ENCODE results near the gene ZBTB12. TPM values are rescaled to one million over a fixed set of nuclear protein-coding genes. Genes with fewer than 3 reads are reported as not detected.
"Not testable (repeated sequence)": the region's sequence is repeated elsewhere in the genome, so short reads cannot be mapped to it uniquely, and the experiment has no call there.

The ZBTB12 gene
- total RNA-seq, 2 experiments from 2014 or later: 0.28 to 0.33 TPM

DNA sequence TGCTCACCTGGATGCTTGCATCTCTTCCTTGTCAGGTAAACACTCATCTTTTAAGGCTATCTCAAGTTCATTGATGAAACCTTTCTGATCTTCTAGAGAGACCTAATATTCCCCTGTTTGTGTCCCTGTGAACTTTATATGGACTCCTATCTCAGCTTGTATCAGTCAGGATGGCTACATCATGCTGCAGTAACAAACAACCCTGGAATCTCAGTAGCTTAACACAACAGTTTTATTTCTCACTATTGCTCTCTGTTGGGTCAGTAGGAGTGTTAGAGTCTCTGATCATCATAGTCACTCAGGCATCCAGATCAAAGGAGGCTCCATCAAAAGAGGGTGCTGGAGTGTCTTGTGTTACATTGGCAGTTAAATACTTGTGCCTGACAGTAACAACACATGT is 13.5 kb upstream of the ZBTB12 start:
- H3K27me3 Mint-ChIP-seq: no peaks in the 10 kb centered on the region
- no peak overlapping the region for H3K4me3 Mint-ChIP-seq
- DNase-seq (no peak), ATAC-seq (ENCODE audit: poor library complexity) (no peak)
- Histone ChIP-seq H3K4me1 (ENCODE audit: insufficient read depth, low read length) (no peaks in the 10 kb centered on the region), H3K9me3 (ENCODE audit: control insufficient read depth in 1 of 2, insufficient read depth in 1 of 2, low read length in 2 of 2) (no peaks in the 10 kb centered on the region), H3K27ac (ENCODE audit: low read depth in 1 of 2, low read length in 2 of 2) (no peak overlapping the region), H3K27me3 (ENCODE audit: control insufficient read depth in 1 of 2, insufficient read depth in 2 of 2, low read length in 2 of 2) (no peaks in the 10 kb centered on the region), H3K36me3 (ENCODE audit: insufficient read depth, low read length) (no peaks in the 10 kb centered on the region), H3K4me3 (ENCODE audit: low read length) (no peak overlapping the region)
- H3K4me1 Mint-ChIP-seq (ENCODE audit: low read depth): no peaks in the 10 kb centered on the region
- intact Hi-C loops (cut with DNase I, micrococcal nuclease): no loop called here
- ChIA-PET CTCF (no interaction called here), POLR2A (no interaction called here)
- TF ChIP-seq, protein P1, sequence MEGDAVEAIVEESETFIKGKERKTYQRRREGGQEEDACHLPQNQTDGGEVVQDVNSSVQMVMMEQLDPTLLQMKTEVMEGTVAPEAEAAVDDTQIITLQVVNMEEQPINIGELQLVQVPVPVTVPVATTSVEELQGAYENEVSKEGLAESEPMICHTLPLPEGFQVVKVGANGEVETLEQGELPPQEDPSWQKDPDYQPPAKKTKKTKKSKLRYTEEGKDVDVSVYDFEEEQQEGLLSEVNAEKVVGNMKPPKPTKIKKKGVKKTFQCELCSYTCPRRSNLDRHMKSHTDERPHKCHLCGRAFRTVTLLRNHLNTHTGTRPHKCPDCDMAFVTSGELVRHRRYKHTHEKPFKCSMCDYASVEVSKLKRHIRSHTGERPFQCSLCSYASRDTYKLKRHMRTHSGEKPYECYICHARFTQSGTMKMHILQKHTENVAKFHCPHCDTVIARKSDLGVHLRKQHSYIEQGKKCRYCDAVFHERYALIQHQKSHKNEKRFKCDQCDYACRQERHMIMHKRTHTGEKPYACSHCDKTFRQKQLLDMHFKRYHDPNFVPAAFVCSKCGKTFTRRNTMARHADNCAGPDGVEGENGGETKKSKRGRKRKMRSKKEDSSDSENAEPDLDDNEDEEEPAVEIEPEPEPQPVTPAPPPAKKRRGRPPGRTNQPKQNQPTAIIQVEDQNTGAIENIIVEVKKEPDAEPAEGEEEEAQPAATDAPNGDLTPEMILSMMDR (IDR thresholded peaks at IDR 0.05): no peak
- no peak overlapping the region for H3K27ac Mint-ChIP-seq
- no peaks in the 10 kb centered on the region for H3K9me3 Mint-ChIP-seq
- no peaks in the 10 kb centered on the region for H3K36me3 Mint-ChIP-seq (ENCODE audit: low read depth)

DNA sequence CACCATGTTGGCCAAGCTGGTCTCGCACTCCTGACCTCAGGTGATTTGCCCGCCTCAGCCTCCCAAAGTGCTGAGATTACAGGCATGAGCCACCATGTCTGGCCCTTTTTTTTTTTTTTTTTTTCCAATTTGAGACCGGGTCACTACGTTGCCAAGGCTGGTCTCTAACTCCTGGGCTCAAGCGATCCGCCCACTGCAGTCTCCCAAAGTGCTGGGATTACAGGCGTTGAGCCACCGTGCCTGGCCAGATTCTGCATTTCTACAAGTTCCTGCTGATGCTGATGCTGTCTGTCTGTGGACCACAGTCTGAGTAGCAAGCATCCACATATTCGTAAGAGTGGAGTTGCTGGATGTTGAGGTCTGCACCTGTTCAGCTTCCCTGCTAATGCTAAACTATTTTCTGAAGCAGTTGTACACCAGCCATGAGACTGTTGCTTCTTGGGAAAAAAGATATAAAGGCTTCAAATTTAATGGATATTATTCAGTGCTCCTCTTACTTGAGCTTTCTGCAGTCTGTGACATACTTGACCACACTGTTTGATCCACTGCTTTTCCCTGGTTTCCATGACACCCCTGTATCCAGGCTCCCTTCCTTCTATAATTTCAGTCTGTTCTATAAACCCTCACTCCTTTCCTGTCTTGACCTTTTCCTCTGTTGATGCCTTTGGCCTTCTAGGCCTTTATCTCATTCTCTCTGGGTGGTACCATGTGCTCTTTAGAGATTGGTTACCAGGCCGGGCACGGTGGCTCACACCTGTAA is 10.1 kb upstream of the ZBTB12 start:
- intact Hi-C loops (cut with DNase I, micrococcal nuclease): no loop called here
- CTCF ChIA-PET: no interaction called here
- Histone ChIP-seq H3K9me3 (ENCODE audit: control insufficient read depth in 1 of 2, insufficient read depth in 1 of 2, low read length in 2 of 2) (no peaks in the 10 kb centered on the region), H3K27me3 (ENCODE audit: control insufficient read depth in 1 of 2, insufficient read depth in 2 of 2, low read length in 2 of 2) (no peaks in the 10 kb centered on the region), H3K27ac (ENCODE audit: low read depth in 1 of 2, low read length in 2 of 2) (no peak overlapping the region), H3K36me3 (ENCODE audit: insufficient read depth, low read length) (no peaks in the 10 kb centered on the region), H3K4me3 (ENCODE audit: low read length) (no peak overlapping the region), H3K4me1 (ENCODE audit: insufficient read depth, low read length) (no peaks in the 10 kb centered on the region)
- no peaks in the 10 kb centered on the region for H3K4me1 Mint-ChIP-seq (ENCODE audit: low read depth)
- TF ChIP-seq, protein P1 (IDR thresholded peaks at IDR 0.05): no peak
- H3K4me3 Mint-ChIP-seq: no peak overlapping the region
- POLR2A ChIA-PET: no interaction called here
- H3K27me3 Mint-ChIP-seq: no peaks in the 10 kb centered on the region
- DNase-seq: no peak
- ATAC-seq (ENCODE audit: poor library complexity): no peak
- H3K36me3 Mint-ChIP-seq (ENCODE audit: low read depth): no peaks in the 10 kb centered on the region
- no peak overlapping the region for H3K27ac Mint-ChIP-seq
- no peaks in the 10 kb centered on the region for H3K9me3 Mint-ChIP-seq

DNA sequence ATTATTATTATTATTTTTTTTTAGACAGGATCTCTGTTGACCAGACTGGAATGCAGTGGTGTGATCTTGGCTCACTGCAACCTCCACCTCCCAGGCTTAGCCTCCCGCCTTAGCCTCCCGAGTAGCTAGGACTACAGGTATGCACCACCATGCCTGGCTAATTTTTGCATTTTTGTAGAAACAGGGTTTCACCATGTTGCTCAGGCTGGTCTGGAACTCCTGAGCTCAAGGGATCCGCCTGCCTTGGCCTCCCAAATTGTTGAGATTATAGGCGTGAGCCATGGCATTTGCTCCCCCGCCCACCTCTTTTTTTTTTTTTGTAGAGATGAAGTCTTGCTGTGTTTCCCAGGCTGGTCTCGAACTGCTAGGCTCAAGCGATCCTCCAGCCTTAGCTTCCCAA is 7.4 kb upstream of the ZBTB12 start:
- H3K4me3 ChIP-seq (ENCODE audit: low read length); H3K9me3 Mint-ChIP-seq; H3K9me3 ChIP-seq (ENCODE audit: control insufficient read depth in 1 of 2, insufficient read depth in 1 of 2, low read length in 2 of 2); POLR2A ChIA-PET; H3K4me1 Mint-ChIP-seq (ENCODE audit: low read depth); H3K27me3 ChIP-seq (ENCODE audit: control insufficient read depth in 1 of 2, insufficient read depth in 2 of 2, low read length in 2 of 2); DNase-seq; CTCF ChIA-PET; H3K36me3 ChIP-seq (ENCODE audit: insufficient read depth, low read length); intact Hi-C loops (cut with DNase I, micrococcal nuclease); H3K36me3 Mint-ChIP-seq (ENCODE audit: low read depth); ATAC-seq (ENCODE audit: poor library complexity); H3K27ac ChIP-seq (ENCODE audit: low read depth in 1 of 2, low read length in 2 of 2); H3K27me3 Mint-ChIP-seq; H3K4me3 Mint-ChIP-seq; H3K27ac Mint-ChIP-seq; H3K4me1 ChIP-seq (ENCODE audit: insufficient read depth, low read length): not testable (repeated sequence)

DNA sequence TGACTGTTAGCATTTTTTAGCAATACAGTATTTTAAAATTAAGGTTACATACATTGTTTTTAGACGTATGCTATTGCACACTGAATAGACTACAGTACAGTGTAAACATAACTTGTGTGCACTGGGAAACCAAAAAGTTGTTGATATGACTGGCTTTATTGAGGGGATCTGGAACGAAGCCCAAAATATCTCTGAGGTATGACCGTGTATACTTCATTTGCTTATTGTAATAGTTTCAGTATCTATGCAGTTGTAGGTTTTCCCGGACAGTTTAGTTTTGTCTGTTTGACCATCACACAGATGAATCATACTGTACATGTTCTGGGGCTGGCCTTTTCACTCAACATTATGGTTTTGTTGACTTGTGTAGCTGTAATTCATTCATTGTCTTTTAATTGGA is 6.9 kb upstream of the ZBTB12 start:
- TF ChIP-seq, protein P1 (IDR thresholded peaks at IDR 0.05): no peak
- no peak for ATAC-seq (ENCODE audit: poor library complexity)
- POLR2A ChIA-PET: no interaction called here
- Mint-ChIP-seq H3K4me3 (no peak overlapping the region), H3K27ac (no peak overlapping the region), H3K27me3 (no peaks in the 10 kb centered on the region), H3K4me1 (ENCODE audit: low read depth) (no peaks in the 10 kb centered on the region), H3K36me3 (ENCODE audit: low read depth) (no peaks in the 10 kb centered on the region), H3K9me3 (no peaks in the 10 kb centered on the region)
- no peaks in the 10 kb centered on the region for H3K9me3 ChIP-seq (ENCODE audit: control insufficient read depth in 1 of 2, insufficient read depth in 1 of 2, low read length in 2 of 2)
- DNase-seq: no peak
- H3K4me1 ChIP-seq (ENCODE audit: insufficient read depth, low read length): no peaks in the 10 kb centered on the region
- no peak overlapping the region for H3K4me3 ChIP-seq (ENCODE audit: low read length)
- H3K36me3 ChIP-seq (ENCODE audit: insufficient read depth, low read length): no peaks in the 10 kb centered on the region
- H3K27ac ChIP-seq (ENCODE audit: low read depth in 1 of 2, low read length in 2 of 2): no peak overlapping the region
- CTCF ChIA-PET: no interaction called here
- intact Hi-C loops (cut with DNase I, micrococcal nuclease): no loop called here
- no peaks in the 10 kb centered on the region for H3K27me3 ChIP-seq (ENCODE audit: control insufficient read depth in 1 of 2, insufficient read depth in 2 of 2, low read length in 2 of 2)

DNA sequence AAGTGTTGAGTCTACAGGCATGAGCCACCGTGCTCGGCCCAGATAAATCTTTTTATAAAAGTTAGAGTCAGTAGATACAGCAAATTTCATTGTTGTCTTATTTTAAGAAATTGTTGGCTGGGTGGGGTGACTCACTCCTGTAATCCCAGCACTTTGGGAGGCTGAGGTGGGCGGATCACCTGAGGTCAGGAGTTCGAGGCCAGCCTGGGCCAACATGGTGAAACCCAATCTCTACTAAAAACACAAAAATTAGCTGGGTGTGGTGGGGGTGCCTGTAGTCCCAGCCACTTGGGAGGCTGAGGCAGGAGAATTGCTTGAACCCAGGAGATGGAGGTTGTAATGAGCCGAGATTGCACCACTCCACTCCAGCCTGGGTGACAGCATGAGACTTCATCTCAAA is 6.4 kb upstream of the ZBTB12 start:
- H3K36me3 ChIP-seq (ENCODE audit: insufficient read depth, low read length); H3K36me3 Mint-ChIP-seq (ENCODE audit: low read depth); H3K27ac Mint-ChIP-seq; H3K4me3 ChIP-seq (ENCODE audit: low read length); POLR2A ChIA-PET; ATAC-seq (ENCODE audit: poor library complexity); H3K4me1 ChIP-seq (ENCODE audit: insufficient read depth, low read length); H3K27me3 ChIP-seq (ENCODE audit: control insufficient read depth in 1 of 2, insufficient read depth in 2 of 2, low read length in 2 of 2); DNase-seq; H3K4me3 Mint-ChIP-seq; H3K9me3 ChIP-seq (ENCODE audit: control insufficient read depth in 1 of 2, insufficient read depth in 1 of 2, low read length in 2 of 2); H3K4me1 Mint-ChIP-seq (ENCODE audit: low read depth); intact Hi-C loops (cut with DNase I, micrococcal nuclease); H3K9me3 Mint-ChIP-seq; H3K27me3 Mint-ChIP-seq; H3K27ac ChIP-seq (ENCODE audit: low read depth in 1 of 2, low read length in 2 of 2): not testable (repeated sequence)
- CTCF ChIA-PET: interaction anchor here (0.6 kb wide), 1 partner anchor 960 kb away, joined by 3 read pairs; no protein-coding TSS in a partner anchor

Data from CD4-positive, alpha-beta T cell (primary cell).